ENCODE measurements around the gene CYP1B1.
A peak's percentile ranks its signal among the peaks of the same experiment; 100 is the strongest.
"Not testable (repeated sequence)": the region's sequence is repeated elsewhere in the genome, so short reads cannot be mapped to it uniquely, and the experiment has no call there.

Gene CYP1B1

GRCh38 chr2:38075507-38076151 is at the start of gene CYP1B1:
TSS of gene CYP1B1 (minus strand) at chr2:38076151. CDS start at chr2:38075388, 763 bp downstream.
- DNase-seq = no peak

DNA sequence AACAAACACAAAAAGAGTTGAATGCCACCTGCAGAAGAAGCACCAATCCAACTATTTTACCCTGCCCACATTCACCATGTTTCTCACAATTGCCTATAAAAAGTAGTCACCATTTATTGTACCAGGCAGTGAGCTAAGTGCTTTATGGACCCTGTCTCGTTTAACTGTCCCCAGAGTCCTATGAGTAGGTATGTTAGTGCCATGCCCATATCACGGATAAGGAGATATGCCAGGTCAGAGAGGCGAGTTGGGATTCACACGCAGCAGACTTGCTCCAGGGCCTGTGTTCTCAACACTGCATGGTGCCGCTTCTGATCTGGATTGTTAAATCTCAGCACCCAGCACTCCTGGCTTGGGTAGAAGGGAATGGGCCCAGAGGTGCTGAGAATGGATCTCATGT is 49.1 kb upstream of the CYP1B1 start:
- DNase-seq = no peak

- no peak for DNase-seq
These were observed 48.0 kb upstream of the CYP1B1 start for GRCh38 chr2:38123911-38124310.

DNA sequence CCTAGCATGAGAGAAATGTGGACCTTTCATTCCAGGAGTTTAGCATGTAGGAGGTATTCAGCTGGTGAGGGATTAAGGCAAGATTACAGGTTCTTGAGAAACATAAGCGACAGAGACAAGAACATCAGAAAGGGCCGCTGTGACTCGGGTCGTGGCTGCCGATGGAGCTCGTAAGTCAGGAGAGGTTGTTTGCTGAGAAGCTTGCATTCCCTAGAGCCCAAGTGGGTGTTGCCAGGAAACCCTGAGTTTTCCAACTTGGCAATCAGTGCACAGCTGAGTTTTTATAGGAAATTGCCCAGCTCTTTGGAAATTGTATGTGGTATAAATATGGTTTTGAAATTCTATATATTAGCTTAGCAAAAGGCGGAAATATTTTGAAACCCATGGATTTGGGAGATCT is 46.4 kb upstream of the CYP1B1 start:
- DNase-seq = no peak

DNA sequence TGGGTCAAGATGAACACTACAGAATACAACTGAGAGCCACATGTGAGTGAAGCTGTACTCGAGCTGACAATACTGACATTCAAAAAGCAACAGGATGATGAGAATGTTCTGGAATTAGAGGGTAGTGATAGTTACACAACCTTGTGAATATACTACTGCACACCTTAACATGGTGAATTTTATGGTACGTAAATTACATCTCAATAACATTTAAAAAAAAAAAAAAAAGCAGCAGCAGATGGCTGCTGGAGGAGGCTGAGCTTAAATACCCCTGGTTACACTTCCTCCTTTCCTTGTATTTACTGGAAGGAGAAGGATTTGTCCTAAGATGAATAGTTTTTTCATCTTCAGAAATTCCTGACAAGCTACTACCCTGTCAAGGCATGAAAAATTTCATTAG is 45.5 kb upstream of the CYP1B1 start:
- no peak for DNase-seq

DNA sequence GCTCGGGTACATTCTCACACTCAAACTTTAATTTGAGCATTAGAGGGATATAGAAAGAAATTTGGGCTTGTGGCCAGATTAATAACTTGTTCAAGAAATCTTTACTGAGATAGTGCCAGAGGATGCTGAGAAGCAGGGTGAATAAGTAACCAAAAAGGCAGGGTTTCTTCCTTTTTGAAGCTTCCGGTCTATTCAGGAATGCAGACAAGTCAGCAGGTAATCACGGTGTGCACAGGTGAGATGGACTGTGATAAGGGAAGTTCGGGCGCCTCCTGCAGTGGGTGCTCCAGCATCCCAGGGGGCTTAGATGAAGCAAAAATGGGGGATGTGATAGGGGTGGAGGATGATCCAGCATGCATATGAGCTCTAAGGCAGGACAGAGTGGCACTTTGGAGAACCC is 44.9 kb upstream of the CYP1B1 start:
- DNase-seq = no peak

DNA sequence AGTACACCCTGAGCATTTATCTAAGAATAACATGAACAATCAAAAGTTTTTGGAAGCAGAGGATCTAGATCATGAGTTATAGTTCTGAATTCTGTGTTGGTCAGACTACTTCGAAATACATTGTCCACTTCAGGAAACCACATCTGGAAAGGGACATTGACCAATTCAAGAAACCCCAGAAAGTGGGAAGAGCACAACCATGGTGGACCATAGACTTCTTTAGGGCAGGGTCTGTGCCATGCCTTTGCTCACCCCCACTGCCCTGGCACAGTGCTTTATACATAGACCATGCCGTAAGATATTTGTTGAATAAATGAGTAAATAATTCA is 44.3 kb upstream of the CYP1B1 start:
- no peak for DNase-seq

GRCh38 chr2:38116762-38117161 is 40.8 kb upstream of the CYP1B1 start:
- no peak for DNase-seq

DNA sequence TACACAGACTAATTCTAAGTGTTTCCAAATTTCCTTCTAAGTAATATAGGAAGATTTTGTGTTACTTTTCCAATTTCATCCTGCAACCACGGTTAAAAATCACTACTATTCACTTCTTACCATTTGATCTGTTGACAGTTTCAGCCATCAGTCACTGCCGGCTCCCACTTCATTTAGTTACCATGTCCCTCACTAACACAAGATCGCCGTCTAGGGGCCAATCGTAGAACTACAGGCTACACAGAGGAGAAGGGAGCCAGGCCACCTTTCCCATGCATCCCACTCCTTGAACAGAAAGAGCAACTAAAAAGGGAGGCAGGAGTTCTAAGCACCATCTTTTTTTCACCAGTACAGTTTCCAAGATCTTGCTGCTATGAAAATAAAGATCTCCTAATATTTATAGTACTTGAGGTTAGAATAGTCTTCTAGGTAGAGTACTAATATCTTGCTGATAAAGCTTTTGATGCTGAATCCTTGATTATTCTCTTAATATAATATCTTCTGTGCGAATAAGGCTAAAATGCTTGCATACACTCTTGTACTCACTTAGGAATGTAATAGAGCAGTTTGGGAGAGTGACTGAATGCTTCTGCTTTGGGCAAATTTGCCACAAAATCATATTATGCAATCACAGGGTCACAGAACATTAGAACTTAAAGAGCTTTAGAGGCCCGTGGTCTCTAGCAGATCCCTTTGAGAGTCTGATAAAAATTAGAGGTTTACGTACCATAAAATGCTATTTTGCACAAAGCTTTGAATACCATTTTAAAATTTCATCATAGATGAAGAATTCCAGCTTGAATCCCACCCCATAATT is 39.5 kb upstream of the CYP1B1 start:
- peak; percentile 88 for DNase-seq

GRCh38 chr2:38113981-38114708 is 38.2 kb upstream of the CYP1B1 start:
- DNase-seq = no peak

DNA sequence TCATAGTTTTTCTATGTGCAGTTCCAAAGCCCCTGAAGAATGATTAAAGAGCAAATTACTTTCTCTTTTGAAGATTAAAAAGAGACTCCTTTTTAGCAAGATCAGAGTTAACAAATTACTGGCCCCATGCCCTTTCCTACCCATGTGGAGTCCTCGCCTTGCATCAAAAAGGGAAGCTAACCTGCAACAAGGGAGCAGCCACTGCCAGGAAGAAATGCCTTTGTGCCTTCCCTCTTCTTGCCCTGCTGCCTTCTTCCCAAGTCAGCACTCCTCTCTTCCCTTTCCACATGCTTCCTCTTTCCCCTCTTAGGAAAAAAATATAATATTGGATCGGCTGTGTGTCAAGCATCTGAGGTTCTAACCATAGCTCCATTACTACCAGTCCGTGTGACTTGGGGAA is 37.1 kb upstream of the CYP1B1 start:
- no peak for DNase-seq

GRCh38 chr2:38111350-38111749 is 35.4 kb upstream of the CYP1B1 start:
- DNase-seq = not testable (repeated sequence)

GRCh38 chr2:38109732-38110181 is 33.8 kb upstream of the CYP1B1 start:
- no peak for DNase-seq

DNA sequence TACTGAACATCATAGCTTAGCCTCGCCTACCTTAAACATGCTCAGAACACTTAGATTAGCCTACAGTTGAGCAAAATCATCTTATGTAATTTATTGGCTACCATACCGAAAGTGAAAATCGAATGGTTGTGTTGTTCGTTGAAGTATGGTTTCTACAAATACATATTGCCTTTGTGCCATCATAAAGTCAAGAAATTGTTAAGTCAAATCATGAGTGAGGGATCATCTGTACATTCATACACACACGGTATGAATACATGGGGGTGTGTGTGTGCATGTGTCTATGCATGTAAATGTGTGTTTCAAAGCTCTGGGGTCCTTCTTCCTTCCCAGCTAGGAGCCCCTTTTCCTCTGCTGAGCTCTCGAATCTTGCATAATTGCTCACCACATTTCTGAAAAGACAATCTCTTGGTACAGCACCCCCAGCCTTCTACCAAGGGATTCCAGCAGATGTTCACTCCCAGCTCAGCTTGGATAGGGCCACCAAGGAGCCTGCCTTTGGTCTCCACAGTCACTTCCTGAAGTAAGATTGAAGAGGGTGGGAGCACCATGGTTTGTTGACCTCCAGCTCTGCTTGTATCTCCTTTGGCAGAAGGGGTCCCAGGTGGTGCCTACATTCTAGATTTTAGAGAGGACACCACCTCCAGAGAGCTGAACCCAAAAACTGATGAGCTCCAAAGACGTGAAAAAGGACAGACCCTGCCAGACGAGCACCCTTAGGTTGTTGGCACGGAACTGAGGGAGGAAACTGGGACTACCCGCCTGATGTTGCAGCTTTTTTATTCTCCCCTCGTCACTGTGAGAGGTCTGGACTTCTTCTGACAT is 33.2 kb upstream of the CYP1B1 start:
- DNase-seq = no peak

DNA sequence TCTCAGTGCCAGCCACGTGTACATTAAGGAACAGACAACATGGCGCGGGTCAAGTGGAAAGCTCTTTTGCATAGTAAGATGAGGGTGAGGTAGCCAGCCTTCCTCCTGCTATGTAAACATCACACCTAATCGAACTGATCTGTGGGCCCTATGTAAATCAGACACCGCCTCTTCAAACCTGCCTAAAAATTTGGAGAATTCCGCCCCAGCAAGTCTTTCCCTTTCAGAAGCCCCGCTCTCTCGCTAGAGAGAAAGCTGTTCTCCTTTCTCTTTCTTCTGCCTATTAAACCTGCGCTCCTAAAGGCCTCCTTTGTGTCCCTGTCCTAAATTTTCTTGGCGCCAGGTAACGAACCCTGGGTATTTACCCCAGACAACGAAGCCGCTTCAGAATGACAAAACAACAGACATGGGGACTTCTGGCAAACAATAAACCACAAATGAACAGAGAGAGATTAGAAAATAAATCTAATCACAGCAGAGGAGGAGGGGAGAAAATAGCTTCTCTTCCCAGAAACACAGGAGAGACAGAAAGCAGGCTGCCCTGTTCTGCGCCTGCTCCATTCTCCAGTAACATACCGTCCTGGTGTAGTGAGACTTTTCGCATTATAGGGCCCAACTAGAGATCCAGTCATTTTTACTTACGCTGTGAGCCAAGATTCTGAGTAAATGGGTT is 31.9 kb upstream of the CYP1B1 start:
- no peak for DNase-seq

- no peak for DNase-seq
These were observed 30.6 kb upstream of the CYP1B1 start for GRCh38 chr2:38106405-38107094.

- DNase-seq = no peak
These were observed 30.0 kb upstream of the CYP1B1 start for GRCh38 chr2:38105922-38106321.

DNA sequence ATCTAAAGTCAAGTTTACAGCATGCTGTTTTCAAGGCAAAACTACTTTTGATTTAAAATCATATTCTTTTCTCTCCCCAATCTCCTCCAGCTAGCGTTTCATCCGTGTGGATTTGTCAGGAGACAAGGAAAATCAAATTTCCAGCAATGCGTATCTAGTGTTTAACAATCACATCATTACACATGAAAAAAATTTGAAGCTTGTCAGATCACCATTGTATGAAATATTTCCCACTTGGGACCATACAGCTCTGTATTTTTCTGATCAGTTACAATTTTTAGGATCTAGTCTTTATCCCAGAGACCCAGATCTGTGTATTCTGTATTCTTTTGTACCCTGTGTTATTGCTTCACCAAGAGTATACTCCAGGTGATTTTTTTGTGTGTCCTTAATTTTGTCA is 28.6 kb upstream of the CYP1B1 start:
- no peak for DNase-seq

GRCh38 chr2:38100328-38100727 is 24.4 kb upstream of the CYP1B1 start:
- no peak for DNase-seq

DNA sequence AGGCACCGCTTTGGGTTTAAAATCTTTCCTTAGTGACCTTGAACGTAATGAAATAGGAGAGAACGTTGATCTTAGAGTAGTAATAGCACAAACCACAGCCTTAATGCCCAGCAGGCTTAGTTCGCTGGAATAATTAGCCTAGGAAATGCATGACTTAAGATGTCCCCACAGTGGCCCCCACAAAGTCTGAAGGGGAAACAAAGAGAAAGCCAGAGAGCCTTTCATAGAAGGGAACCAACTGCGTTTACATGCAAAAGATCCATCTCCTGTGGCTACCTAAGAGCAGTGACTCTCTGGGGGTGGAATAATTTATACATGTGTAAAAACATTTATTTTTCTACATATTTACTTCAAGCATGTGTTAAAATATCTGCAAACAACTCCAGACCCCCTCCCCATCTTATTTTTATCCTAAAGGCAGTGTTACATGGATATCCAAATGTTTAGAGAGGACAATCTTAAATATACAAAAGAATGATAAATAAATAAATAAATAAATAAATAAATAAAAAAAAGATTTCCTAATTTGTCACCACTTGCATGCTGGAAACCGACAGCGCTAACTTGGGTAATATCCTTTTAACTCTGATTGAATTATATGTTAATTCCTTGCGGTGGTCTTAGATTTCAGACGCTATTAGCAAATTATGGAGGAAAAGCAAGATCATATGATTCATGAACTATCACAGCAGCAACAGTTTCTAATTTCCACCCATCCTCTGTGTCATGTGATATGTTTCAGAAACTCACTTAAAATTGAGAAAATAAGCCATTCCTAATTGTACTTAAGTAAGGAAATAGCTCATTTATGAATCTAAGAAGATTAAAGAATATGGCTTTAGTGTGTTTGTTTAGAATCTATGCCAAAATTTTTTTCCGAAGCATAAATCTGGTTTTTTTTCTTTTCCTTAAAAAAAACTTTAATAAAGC is 23.4 kb upstream of the CYP1B1 start:
- no peak for DNase-seq
